Naive thymus-derived CD8-positive, alpha-beta T cell (primary cell): ENCODE results near the gene TMEM131. TPM values are rescaled to one million over a fixed set of nuclear protein-coding genes. Genes with fewer than 3 reads are reported as not detected.

ENCODE experiments used
- ATAC-seq, 2 donors: fragments of 150-1000 bp; cut with Tn5 transposase in 1 of 2; sonication (Bioruptor Pico), chemical (Tn5 transposase) in 1 of 2; 1 replicate in 1 of 2; 2 replicates in 1 of 2; pipeline ENCODE4 v1.10.0; 2021; ENCODE audit warnings: mild to moderate bottlenecking in 2 of 2, moderate library complexity in 2 of 2
- POLR2A ChIA-PET: fragments of 350-600 bp; sonication (Branson Sonifier 250); formaldehyde crosslinking; loops from one replicate; lab custom pipeline; 2021; ENCODE audit warnings: antibody characterized with exemption; lab: Charles Lee
- DNase-seq, 10 donors: peaks; one replicate each; pipeline versions ENCODE4 v3.0.0 to v3.0.0-alpha.2; 2020 to 2022
- H3K27ac Mint-ChIP-seq, 10 donors: one replicate each; pipeline ENCODE4 v1.8.0; 2020 to 2022; ENCODE audit warnings: mild to moderate bottlenecking in 10 of 10, mixed read lengths in 10 of 10, moderate library complexity in 4 of 10, inconsistent platforms in 1 of 10
- H3K27me3 Mint-ChIP-seq, 5 donors: one replicate each; pipeline ENCODE4 v1.8.0; 2021 to 2022; ENCODE audit warnings: mixed read lengths in 5 of 5
- H3K36me3 Mint-ChIP-seq, 3 donors: one replicate each; pipeline ENCODE4 v1.8.0; 2020 to 2022; ENCODE audit warnings: mixed read lengths in 3 of 3, mild to moderate bottlenecking in 2 of 3, inconsistent platforms in 1 of 3
- H3K4me1 Mint-ChIP-seq, 4 donors: one replicate each; pipeline ENCODE4 v1.8.0; 2021 to 2022; ENCODE audit warnings: mixed read lengths in 4 of 4
- H3K4me3 Mint-ChIP-seq, 10 donors: one replicate each; pipeline ENCODE4 v1.8.0; 2020 to 2022; ENCODE audit warnings: mild to moderate bottlenecking in 10 of 10, mixed read lengths in 10 of 10, moderate library complexity in 6 of 10, inconsistent platforms in 1 of 10
- H3K9me3 Mint-ChIP-seq, 9 donors: one replicate each; pipeline ENCODE4 v1.8.0; 2020 to 2022; ENCODE audit warnings: mixed read lengths in 9 of 9, mild to moderate bottlenecking in 3 of 9, inconsistent platforms in 1 of 9, moderate library complexity in 1 of 9
- polyA plus RNA-seq, 3 donors: library from polyadenylated mRNA; unstranded; fragments of 300-500 nt; fragmentation: Illumina TruSeq; gene quantifications; one replicate each; pipeline ENCODE4 v1.2.3, GENCODE V29; 2021
- total RNA-seq, 8 experiments: library from RNA in 2 of 8; stranded (reverse) in 2 of 8; gene quantifications; one replicate each; pipeline ENCODE4 v1.2.3 and lab custom pipeline; 2021 to 2026

The TMEM131 gene
- total and polyA plus RNA-seq, 5 experiments from 2014 or later, result 11.4 to 61.4 (median 18.1) TPM

DNA sequence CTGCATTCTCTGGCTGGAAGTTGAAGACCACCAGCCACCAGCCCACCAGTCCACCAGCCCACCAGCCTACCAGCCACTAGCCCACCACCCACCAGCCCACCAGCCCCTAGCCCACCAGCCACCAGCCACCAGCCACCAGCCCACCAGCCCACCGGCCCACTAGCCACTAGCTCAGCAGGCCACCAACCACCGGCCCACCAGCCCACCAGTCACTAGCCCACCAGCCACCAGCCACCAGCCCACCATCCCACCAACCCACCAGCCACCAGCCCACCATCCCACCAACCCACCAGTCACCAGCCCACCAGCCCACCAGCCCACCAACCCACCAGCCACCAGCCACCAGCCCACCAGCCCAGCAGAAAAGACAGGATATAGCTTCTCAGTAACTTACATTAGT is 18.6 kb upstream of the TMEM131 start:
- Mint-ChIP-seq H3K4me1 (peaks cover 0 to 54% (median 1%) of the 10 kb centered on the region in 4 donors), H3K27ac (no peak overlapping the region), H3K27me3 (peaks cover 0 to 18% (median 6%) of the 10 kb centered on the region in 5 donors), H3K9me3 (no peaks in the 10 kb centered on the region), H3K4me3 (no peak overlapping the region), H3K36me3 (no peaks in the 10 kb centered on the region)
- no peak for DNase-seq
- POLR2A ChIA-PET, result no interaction called here
- no peak for ATAC-seq

DNA sequence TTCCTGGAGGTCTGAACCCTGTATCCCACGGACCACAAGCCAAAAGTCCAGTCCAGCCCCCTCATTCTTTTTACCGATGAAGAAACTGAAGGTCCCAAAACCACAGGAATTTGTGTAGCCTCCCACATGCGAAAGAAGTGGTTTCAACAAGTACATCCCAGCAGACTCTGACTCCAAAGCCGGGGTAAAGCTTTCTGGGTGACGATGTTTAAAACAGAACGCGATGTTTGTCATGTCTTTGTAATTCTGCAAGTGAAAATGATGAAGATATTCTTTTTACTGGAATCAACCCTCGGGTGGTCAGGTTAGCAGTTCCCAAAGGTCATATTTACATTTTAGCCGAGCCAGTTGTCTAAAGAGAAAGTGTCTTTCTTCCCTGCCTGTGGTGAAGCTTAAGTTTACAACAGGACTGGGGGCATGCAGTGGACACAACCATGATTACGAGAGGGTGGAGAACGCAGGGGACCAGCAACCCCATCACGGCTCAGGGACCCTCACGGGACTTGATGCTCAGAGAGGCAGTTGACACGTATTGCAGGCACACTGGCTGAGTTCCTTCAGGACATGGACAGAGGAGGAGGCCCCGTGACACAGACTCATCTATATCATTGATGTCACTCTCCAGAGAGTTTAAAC is 17.8 kb upstream of the TMEM131 start:
- H3K27ac Mint-ChIP-seq, result peak overlapping the region in 1 of 10 donors; percentile 23
- POLR2A ChIA-PET, result no interaction called here
- H3K36me3 Mint-ChIP-seq, result no peaks in the 10 kb centered on the region
- H3K9me3 Mint-ChIP-seq, result no peaks in the 10 kb centered on the region
- DNase-seq (no peak), ATAC-seq (no peak)
- peaks cover 0 to 18% (median 6%) of the 10 kb centered on the region in 5 donors for H3K27me3 Mint-ChIP-seq
- no peak overlapping the region for H3K4me3 Mint-ChIP-seq
- H3K4me1 Mint-ChIP-seq, result peaks cover 0 to 54% (median 1%) of the 10 kb centered on the region in 4 donors

DNA sequence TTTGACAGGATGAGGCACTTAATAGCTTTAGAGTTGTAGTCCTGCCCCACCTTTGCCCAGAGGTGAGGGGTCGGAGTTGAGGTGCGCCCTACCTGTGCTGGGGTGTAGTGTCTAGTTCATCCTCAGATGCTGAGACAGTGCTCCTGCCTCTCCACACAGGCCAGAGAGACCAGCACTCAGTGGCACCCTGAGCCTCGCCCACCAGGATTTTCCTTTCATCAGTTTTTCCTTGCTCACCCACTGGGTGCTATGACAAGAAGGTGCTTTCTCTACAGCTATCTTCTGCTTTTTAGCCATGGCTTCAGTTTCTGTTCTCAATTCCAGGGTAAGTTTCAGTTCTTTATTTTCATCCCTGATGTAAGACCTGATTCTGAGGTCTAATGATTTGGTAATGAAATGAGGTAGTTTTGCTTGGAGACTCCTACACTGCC is 16.8 kb upstream of the TMEM131 start:
- Mint-ChIP-seq H3K9me3 (no peaks in the 10 kb centered on the region), H3K27me3 (peaks cover 0 to 18% (median 6%) of the 10 kb centered on the region in 5 donors), H3K4me3 (peak overlapping the region in 1 of 10 donors; percentile 30), H3K4me1 (peaks cover 0 to 54% (median 1%) of the 10 kb centered on the region in 4 donors), H3K27ac (peak overlapping the region in 1 of 10 donors; percentile 61), H3K36me3 (no peaks in the 10 kb centered on the region)
- POLR2A ChIA-PET, result no interaction called here
- peak in 1 of 2 donors; percentile 50 for ATAC-seq
- DNase-seq, result peak in 1 of 10 donors; percentile 21

DNA sequence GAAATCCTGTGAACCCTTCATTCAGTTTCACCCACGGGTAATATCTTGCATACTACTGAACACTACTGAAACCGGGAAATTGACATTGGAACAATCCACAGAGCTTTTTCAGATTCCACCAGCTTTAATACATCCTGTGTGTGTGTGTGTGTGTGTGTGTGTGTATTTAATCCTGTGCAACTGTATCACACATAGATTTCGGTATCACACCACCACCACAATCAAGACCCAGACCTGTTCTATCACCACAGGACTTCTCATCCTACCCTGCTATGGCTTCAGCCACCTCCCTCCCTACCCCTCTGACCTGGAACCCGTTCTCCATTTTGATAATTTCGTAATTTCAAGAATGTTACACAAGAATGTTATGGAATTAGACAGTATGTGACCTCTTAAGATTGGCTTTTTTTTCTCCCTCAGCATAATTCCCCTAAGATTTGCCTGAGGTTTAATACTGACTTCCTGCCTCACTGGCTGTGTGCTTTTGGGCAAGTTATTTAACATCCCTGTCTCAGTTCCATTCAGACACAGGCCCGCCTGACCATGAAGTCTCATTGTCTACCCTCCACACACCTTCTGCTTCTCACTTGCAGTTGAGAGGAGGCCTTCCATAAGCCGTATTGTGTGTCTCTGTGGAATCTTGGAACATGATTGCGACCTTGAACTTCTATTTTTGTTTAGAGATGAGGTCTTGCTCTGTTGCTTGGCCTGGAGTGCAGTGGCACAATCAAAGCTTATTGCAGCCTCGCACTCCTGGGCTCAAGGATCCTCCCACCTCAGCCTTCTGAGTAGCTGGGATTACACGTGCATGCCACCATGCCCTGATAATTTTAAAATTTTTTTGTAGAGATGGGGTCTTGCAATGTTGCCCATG is 14.4 kb upstream of the TMEM131 start:
- POLR2A ChIA-PET, result no interaction called here
- Mint-ChIP-seq H3K27me3 (peaks cover 0 to 7% (median 4%) of the 10 kb centered on the region in 5 donors), H3K9me3 (no peaks in the 10 kb centered on the region), H3K36me3 (no peaks in the 10 kb centered on the region), H3K4me1 (peaks cover 0 to 42% (median 1%) of the 10 kb centered on the region in 4 donors), H3K4me3 (no peak overlapping the region), H3K27ac (peak overlapping the region in 2 of 10 donors; percentile 0 to 6)
- DNase-seq, result no peak
- no peak for ATAC-seq

DNA sequence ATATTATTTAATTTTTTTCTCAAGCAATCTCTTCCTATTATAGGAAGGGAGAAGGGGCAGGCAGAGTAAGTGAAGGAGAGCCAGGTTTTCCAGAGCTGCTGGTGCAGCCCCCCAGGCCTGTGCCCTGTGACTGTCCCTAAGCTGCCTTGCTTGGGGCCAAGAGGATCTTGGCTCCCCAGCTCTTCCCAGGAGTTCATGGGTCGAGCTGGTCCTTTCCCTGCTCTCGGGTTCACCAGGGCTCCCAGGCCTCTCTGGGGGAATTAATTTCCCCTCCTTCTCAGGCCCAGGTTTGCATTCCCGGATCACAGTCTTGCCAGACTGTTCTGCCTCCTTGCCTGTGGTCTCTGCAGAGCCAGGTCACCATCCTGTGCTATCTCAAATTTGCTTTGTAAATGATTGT is 12.7 kb upstream of the TMEM131 start:
- no peak for ATAC-seq
- DNase-seq, result no peak
- Mint-ChIP-seq H3K4me3 (no peak overlapping the region), H3K36me3 (no peaks in the 10 kb centered on the region), H3K27me3 (peaks cover 0 to 2% (median 1%) of the 10 kb centered on the region in 5 donors), H3K4me1 (peaks cover 0 to 30% (median 1%) of the 10 kb centered on the region in 4 donors), H3K9me3 (no peaks in the 10 kb centered on the region), H3K27ac (no peak overlapping the region)
- POLR2A ChIA-PET, result no interaction called here

DNA sequence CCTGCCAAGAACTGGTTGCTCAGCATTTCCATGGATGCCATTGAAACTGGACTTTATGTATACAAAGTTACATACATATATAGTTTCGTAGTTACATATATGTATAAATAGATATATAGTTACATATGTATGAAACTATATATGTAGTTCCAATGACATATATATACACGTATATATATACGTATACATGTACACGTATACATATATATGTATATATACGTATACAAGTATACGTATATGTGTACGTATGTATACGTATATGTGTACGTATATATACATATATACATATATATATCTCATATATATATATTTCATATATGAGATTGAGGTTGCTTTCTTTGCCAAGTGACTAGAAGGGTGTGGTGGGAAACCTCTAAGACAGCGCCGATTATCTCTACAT is 10.6 kb upstream of the TMEM131 start:
- no peak overlapping the region for H3K27ac Mint-ChIP-seq
- POLR2A ChIA-PET, result no interaction called here
- H3K4me3 Mint-ChIP-seq, result no peak overlapping the region
- H3K27me3 Mint-ChIP-seq, result no peaks in the 10 kb centered on the region
- H3K9me3 Mint-ChIP-seq, result no peaks in the 10 kb centered on the region
- no peak for DNase-seq
- no peaks in the 10 kb centered on the region for H3K36me3 Mint-ChIP-seq
- ATAC-seq, result no peak
- peaks cover 0 to 15% (median 0%) of the 10 kb centered on the region in 4 donors for H3K4me1 Mint-ChIP-seq

DNA sequence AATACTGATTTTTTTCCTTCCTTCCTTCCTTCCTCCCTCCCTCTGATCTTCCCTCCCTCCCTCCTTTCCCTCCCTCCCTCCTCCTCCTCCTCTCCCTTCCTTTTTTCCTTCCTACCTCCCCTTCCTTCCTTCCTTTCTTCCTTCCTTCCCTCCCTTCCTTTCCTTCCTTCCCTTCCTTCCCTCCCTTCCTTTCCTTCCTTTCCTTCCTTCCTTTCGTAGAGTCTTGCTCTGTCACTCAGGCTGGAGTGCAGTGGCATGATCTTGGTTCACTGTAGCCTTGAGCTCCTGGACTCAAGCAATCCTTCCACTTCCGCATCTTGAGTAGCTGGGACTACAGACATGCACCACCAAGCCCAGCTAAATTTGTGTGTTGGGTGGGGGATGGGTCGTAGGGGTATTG is 8.9 kb upstream of the TMEM131 start:
- ATAC-seq (no peak), DNase-seq (no peak)
- Mint-ChIP-seq H3K36me3 (no peaks in the 10 kb centered on the region), H3K27me3 (no peaks in the 10 kb centered on the region), H3K4me3 (no peak overlapping the region), H3K4me1 (no peaks in the 10 kb centered on the region), H3K27ac (no peak overlapping the region), H3K9me3 (no peaks in the 10 kb centered on the region)
- POLR2A ChIA-PET, result no interaction called here

DNA sequence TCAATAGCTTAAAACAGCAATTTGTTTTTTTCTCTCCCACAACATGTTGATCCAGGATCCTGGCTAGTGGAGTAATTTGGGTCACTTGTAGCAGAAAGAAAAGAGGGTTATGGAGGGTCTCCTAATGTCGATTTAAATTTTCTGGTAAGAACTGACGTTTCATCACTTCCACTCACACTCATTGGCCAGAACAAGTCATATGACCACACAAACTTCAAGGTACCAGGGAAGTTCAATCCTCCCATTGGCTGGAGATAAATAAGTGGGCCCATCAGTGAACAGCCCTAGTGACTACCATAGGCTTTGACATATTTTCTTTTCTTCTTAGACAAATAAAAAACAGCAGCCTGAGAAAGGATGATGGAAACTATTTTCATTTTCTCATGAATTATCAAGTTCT is 8.3 kb upstream of the TMEM131 start:
- Mint-ChIP-seq H3K4me1 (no peaks in the 10 kb centered on the region), H3K9me3 (no peaks in the 10 kb centered on the region), H3K4me3 (no peak overlapping the region), H3K36me3 (no peaks in the 10 kb centered on the region), H3K27me3 (no peaks in the 10 kb centered on the region), H3K27ac (no peak overlapping the region)
- POLR2A ChIA-PET, result no interaction called here
- no peak for ATAC-seq
- DNase-seq, result no peak

DNA sequence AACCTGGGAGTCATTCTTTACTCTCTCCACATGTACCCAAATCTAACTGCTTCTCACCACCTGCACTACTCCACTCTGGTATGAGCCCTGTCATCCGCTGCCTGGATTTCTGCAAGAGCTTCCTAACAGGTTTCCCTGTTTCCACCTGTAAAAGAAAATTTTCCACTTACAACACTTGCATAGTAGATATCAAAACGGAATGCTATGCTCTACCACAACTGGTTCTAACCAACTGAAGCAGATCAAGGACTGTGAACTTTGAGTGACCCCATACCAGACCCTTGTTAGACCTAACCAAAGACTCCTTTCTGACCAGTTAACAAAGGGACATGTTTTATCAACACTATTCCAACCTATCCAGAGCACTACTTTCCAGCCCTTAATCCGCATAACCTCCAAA is 3.8 kb upstream of the TMEM131 start:
- ATAC-seq (no peak), DNase-seq (no peak)
- peaks cover 0 to 4% (median 0%) of the 10 kb centered on the region in 3 donors for H3K36me3 Mint-ChIP-seq
- POLR2A ChIA-PET, result no interaction called here
- H3K9me3 Mint-ChIP-seq, result no peaks in the 10 kb centered on the region
- H3K27ac Mint-ChIP-seq, result no peak overlapping the region
- H3K27me3 Mint-ChIP-seq, result no peaks in the 10 kb centered on the region
- no peak overlapping the region for H3K4me3 Mint-ChIP-seq
- peaks cover 6 to 10% (median 7%) of the 10 kb centered on the region in 4 donors for H3K4me1 Mint-ChIP-seq

DNA sequence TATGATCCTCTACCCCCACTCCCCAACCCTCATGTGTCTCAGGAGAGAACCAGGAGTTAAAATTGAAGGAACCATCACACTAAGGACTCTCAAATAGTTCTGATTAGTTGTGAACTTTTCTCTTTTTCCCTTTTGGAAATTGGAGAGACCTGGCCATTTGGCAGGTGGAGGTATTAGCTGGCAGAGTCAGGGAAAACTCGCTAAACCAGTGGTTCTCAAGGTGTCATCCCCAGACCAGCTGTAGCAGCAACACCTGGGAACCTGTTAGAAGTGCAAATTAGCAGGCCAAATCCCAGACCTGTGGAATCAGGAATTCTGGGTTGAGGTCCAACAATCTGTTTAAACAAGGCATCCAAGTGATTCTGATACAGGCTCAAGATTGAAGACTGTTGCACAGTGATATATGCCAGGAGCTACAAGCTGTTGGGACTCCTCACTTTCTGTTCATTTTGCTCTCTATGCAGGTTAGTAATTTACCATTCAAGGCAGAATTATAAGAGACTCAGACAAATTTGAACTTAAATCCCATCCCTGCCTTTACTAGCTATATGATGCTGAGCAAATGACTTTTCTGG is 2.8 kb upstream of the TMEM131 start:
- H3K9me3 Mint-ChIP-seq, result no peaks in the 10 kb centered on the region
- DNase-seq (no peak), ATAC-seq (no peak)
- H3K27me3 Mint-ChIP-seq, result no peaks in the 10 kb centered on the region
- H3K27ac Mint-ChIP-seq, result no peak overlapping the region
- H3K4me1 Mint-ChIP-seq, result peaks cover 7 to 20% (median 18%) of the 10 kb centered on the region in 4 donors
- H3K4me3 Mint-ChIP-seq, result no peak overlapping the region
- H3K36me3 Mint-ChIP-seq, result peaks cover 0 to 4% (median 0%) of the 10 kb centered on the region in 3 donors
- POLR2A ChIA-PET, result no interaction called here

DNA sequence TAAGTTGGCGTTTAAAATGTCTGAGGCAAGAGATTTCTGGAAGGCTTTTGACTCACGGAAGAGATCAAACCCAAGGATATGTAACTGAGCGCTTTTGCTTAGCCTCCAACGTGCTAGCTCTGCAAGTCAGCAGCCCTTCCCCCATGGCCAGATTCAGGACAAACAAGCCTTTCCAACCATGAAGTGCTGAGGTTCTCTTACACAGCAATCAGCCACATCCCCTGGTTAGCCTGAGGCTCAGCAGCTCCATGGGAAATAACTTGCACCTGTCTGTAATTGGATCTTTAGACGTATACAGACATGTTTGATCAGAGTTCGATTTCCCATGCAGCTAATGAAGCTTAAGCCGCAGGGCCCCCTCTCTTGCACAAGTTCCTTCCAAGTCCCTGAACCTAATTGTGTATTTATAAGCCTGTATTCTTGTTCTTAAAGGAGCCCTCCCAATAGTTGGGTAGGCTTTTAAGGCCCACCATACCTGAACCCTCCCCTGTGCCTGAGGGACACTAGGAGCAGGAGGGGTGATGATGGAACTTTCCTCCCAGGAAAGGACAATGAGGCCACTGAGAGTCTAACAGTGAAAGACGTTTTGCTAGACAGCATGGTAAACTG is 2.1 kb upstream of the TMEM131 start:
- Mint-ChIP-seq H3K36me3 (peaks cover 0 to 4% (median 0%) of the 10 kb centered on the region in 3 donors), H3K27ac (no peak overlapping the region), H3K4me1 (peaks cover 12 to 26% (median 24%) of the 10 kb centered on the region in 4 donors), H3K4me3 (peak overlapping the region in 1 of 10 donors; percentile 5), H3K27me3 (no peaks in the 10 kb centered on the region), H3K9me3 (no peaks in the 10 kb centered on the region)
- no peak for DNase-seq
- no peak for ATAC-seq
- POLR2A ChIA-PET, result no interaction called here

DNA sequence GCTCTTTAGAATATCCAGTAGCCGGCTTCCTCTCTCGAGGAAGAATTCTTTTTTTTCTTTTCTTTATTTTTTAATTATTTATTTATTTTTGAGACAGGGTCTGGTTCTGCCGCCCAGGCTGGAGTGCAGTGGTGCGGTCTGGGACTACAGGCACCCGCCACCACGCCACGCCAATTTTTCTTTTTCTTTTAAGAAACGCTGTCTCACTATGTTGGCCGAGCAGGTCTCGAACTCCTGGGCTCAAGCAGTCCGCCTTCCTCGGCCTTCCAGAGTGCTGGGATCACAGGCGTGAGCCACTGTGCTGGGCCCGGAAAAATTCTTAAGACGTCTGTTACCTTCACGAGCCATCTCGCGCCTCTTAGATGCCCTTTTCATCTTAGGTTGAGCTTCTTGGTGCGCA is 931 bp upstream of the TMEM131 start:
- H3K36me3 Mint-ChIP-seq, result peaks cover 0 to 4% (median 0%) of the 10 kb centered on the region in 3 donors
- H3K9me3 Mint-ChIP-seq, result no peaks in the 10 kb centered on the region
- H3K4me1 Mint-ChIP-seq, result peaks cover 15 to 34% (median 34%) of the 10 kb centered on the region in 4 donors
- no peaks in the 10 kb centered on the region for H3K27me3 Mint-ChIP-seq
- H3K4me3 Mint-ChIP-seq, result peak overlapping the region; percentile 82 to 91 (median 88)
- no peak for ATAC-seq
- POLR2A ChIA-PET, result no interaction called here
- peak overlapping the region; percentile 37 to 95 (median 90) for H3K27ac Mint-ChIP-seq
- no peak for DNase-seq
